Astrocyte of the cerebellum (primary cell): ENCODE measurements around the gene NRG3.

ENCODE experiments used
- DNase-seq: peaks from one replicate; pipeline ENCODE4 v3.0.0-alpha.2; 2011; ENCODE audit warnings: low read depth
- H3K4me3 ChIP-seq: 2 replicates; pipeline ENCODE4 v1.5.1; 2011; ENCODE audit warnings: mild to moderate bottlenecking, low read depth, low read length, moderate library complexity
- CTCF ChIP-seq: IDR thresholded peaks from 2 replicates; pipeline ENCODE4 v1.5.1; 2012; ENCODE audit warnings: low read length, low read depth, moderate library complexity, mild to moderate bottlenecking; ENCODE audit errors: missing control alignments
- in situ Hi-C: cut with HindIII; loops from 2 replicates; pipeline ENCODE4 v1.10.0; 2017; ENCODE audit warnings: low sequenced_read_pairs

NRG3 gene

GRCh38 chr10:82210331-82210730, 335.3 kb downstream of the NRG3 start:
- DNase-seq = no peak
- in situ Hi-C loops = no loop called here
- no peak for TF ChIP-seq CTCF
- H3K4me3 ChIP-seq = no peak overlapping the region

GRCh38 chr10:82211346-82211745, 336.4 kb downstream of the NRG3 start:
- no peak for TF ChIP-seq CTCF
- DNase-seq = no peak
- in situ Hi-C loops = no loop called here
- no peak overlapping the region for H3K4me3 ChIP-seq

- TF ChIP-seq CTCF = no peak
- in situ Hi-C loops = no loop called here
- no peak overlapping the region for H3K4me3 ChIP-seq
- DNase-seq = no peak
Measured at GRCh38 chr10:82212753-82213152, 337.8 kb downstream of the NRG3 start.

GRCh38 chr10:82213784-82214183, 338.8 kb downstream of the NRG3 start:
- no peak for TF ChIP-seq CTCF
- no peak overlapping the region for H3K4me3 ChIP-seq
- in situ Hi-C loops = no loop called here
- no peak for DNase-seq

GRCh38 chr10:82221056-82221455, 346.1 kb downstream of the NRG3 start:
- DNase-seq = no peak
- in situ Hi-C loops = no loop called here
- no peak overlapping the region for H3K4me3 ChIP-seq
- TF ChIP-seq CTCF = no peak

GRCh38 chr10:82221601-82222149, 346.7 kb downstream of the NRG3 start:
- DNase-seq = no peak
- no peak for TF ChIP-seq CTCF
- no peak overlapping the region for H3K4me3 ChIP-seq
- in situ Hi-C loops = no loop called here

- in situ Hi-C loops = no loop called here
- TF ChIP-seq CTCF = no peak
- DNase-seq = no peak
- H3K4me3 ChIP-seq = no peak overlapping the region
Measured at GRCh38 chr10:82228701-82229100, 353.7 kb downstream of the NRG3 start.
